Coronary artery (tissue), 2 donors: ENCODE results near the gene GJA9.
"Not testable (repeated sequence)": the region's sequence is repeated elsewhere in the genome, so short reads cannot be mapped to it uniquely, and the experiment has no call there.

Experiments
- DNase-seq: peaks from one replicate; pipeline ENCODE4 v3.0.0-alpha.2; 2017; ENCODE audit warnings: low spot score
- H3K27ac ChIP-seq, 2 donors: fragments of 200-600 bp; sonication (generic); one replicate each; pipeline ENCODE4 v1.5.1; 2016 to 2019
- H3K4me3 ChIP-seq: fragments of 200-600 bp; sonication (generic); 2 replicates; pipeline ENCODE4 v1.5.1; 2016; ENCODE audit warnings: mild to moderate bottlenecking, moderate library complexity
- CTCF ChIP-seq: fragments of 200-600 bp; sonication (generic); IDR thresholded peaks from one replicate; pipeline ENCODE4 v1.5.1; 2019; ENCODE audit warnings: antibody characterized with exemption

The GJA9 gene

GRCh38 chr1:38846210-38846609 lies 35.2 kb downstream of the GJA9 start:
- Histone ChIP-seq H3K27ac (no peak overlapping the region), H3K4me3 (no peak overlapping the region)
- TF ChIP-seq CTCF: no peak
- DNase-seq: no peak

- H3K27ac ChIP-seq, DNase-seq, H3K4me3 ChIP-seq: not testable (repeated sequence)
Measured at GRCh38 chr1:38845088-38845487, 36.3 kb downstream of the GJA9 start.

GRCh38 chr1:38840281-38840680 lies 41.1 kb downstream of the GJA9 start:
- Histone ChIP-seq H3K4me3 (no peak overlapping the region), H3K27ac (no peak overlapping the region)
- no peak for DNase-seq
- no peak for TF ChIP-seq CTCF

- DNase-seq: no peak
Measured at GRCh38 chr1:38839363-38839762, 42.0 kb downstream of the GJA9 start.

GRCh38 chr1:38836316-38836715 lies 45.1 kb downstream of the GJA9 start:
- H3K4me3 ChIP-seq, H3K27ac ChIP-seq, DNase-seq: not testable (repeated sequence)

More at GRCh38 chr1:38839363-38839762, 42.0 kb downstream of the GJA9 start:
- TF ChIP-seq CTCF: no peak
- no peak overlapping the region for H3K27ac ChIP-seq
- H3K4me3 ChIP-seq: no peak overlapping the region

GRCh38 chr1:38834937-38835827 lies 46.2 kb downstream of the GJA9 start:
- no peak for DNase-seq
- H3K27ac ChIP-seq: no peak overlapping the region
- peak; percentile 51 for TF ChIP-seq CTCF
- H3K4me3 ChIP-seq: no peak overlapping the region

- Histone ChIP-seq H3K4me3 (no peak overlapping the region), H3K27ac (no peak overlapping the region)
- no peak for TF ChIP-seq CTCF
- DNase-seq: no peak
Measured at GRCh38 chr1:38834221-38834782, 47.1 kb downstream of the GJA9 start.

- no peak for DNase-seq
- H3K4me3 ChIP-seq: no peak overlapping the region
- TF ChIP-seq CTCF: no peak
- H3K27ac ChIP-seq: no peak overlapping the region
Measured at GRCh38 chr1:38833146-38833545, 48.2 kb downstream of the GJA9 start.
